Stimulated activated CD4-positive, alpha-beta T cell treated with anti-CD3 and anti-CD28 coated beads, Interleukin-15, amount 100 ng/mL, for 1 hour (primary cell): ENCODE measurements around the gene IL1RAPL1.

ENCODE experiments used
- DNase-seq, 2 donors: peaks; one replicate each; pipeline ENCODE4 v3.0.0-alpha.2; 2020; ENCODE audit warnings: low read depth in 1 of 2, low spot score in 1 of 2

The IL1RAPL1 gene

GRCh38 chrX:29862126-29862677, 1275.0 kb downstream of the IL1RAPL1 start:
- DNase-seq = no peak

GRCh38 chrX:29867971-29868370, 1280.7 kb downstream of the IL1RAPL1 start:
- DNase-seq = no peak

GRCh38 chrX:29869837-29870236, 1282.6 kb downstream of the IL1RAPL1 start:
- no peak for DNase-seq

GRCh38 chrX:29870608-29871007, 1283.4 kb downstream of the IL1RAPL1 start:
- no peak for DNase-seq

- no peak for DNase-seq
These were observed 1285.6 kb downstream of the IL1RAPL1 start for GRCh38 chrX:29872831-29873230.

- DNase-seq = no peak
These were observed 1289.5 kb downstream of the IL1RAPL1 start for GRCh38 chrX:29876733-29877132.

- DNase-seq = no peak
These were observed 1293.7 kb downstream of the IL1RAPL1 start for GRCh38 chrX:29880977-29881376.

GRCh38 chrX:29890004-29890403, 1302.8 kb downstream of the IL1RAPL1 start:
- DNase-seq = no peak

GRCh38 chrX:29890646-29891200, 1303.5 kb downstream of the IL1RAPL1 start:
- no peak for DNase-seq

- DNase-seq = no peak
These were observed 1314.8 kb downstream of the IL1RAPL1 start for GRCh38 chrX:29902004-29902403.

- no peak for DNase-seq
These were observed 1316.1 kb downstream of the IL1RAPL1 start for GRCh38 chrX:29903360-29903759.

- DNase-seq = no peak
These were observed 1324.4 kb downstream of the IL1RAPL1 start for GRCh38 chrX:29911673-29912072.

- no peak for DNase-seq
These were observed 1326.4 kb downstream of the IL1RAPL1 start for GRCh38 chrX:29913647-29914046.

- no peak for DNase-seq
These were observed 1335.4 kb downstream of the IL1RAPL1 start for GRCh38 chrX:29922607-29923006.

- DNase-seq = no peak
These were observed 1338.8 kb downstream of the IL1RAPL1 start for GRCh38 chrX:29926056-29926455.

- DNase-seq = no peak
These were observed 1339.4 kb downstream of the IL1RAPL1 start for GRCh38 chrX:29926659-29927058.

- no peak for DNase-seq
These were observed 1348.2 kb downstream of the IL1RAPL1 start for GRCh38 chrX:29935455-29935854.

- no peak for DNase-seq
These were observed 1353.5 kb downstream of the IL1RAPL1 start for GRCh38 chrX:29940750-29941149.

GRCh38 chrX:29941287-29941686, 1354.0 kb downstream of the IL1RAPL1 start:
- DNase-seq = no peak

- DNase-seq = no peak
These were observed 1360.0 kb downstream of the IL1RAPL1 start for GRCh38 chrX:29947225-29947624.

- no peak for DNase-seq
These were observed 1361.4 kb downstream of the IL1RAPL1 start for GRCh38 chrX:29948653-29949052.

- DNase-seq = no peak
These were observed 1364.8 kb downstream of the IL1RAPL1 start for GRCh38 chrX:29952016-29952415.

GRCh38 chrX:29962061-29962460, 1374.8 kb downstream of the IL1RAPL1 start:
- DNase-seq = no peak
